Measurements from ENCODE around the gene SLC46A2.

GRCh38 chr9:112839331-112839730 lies 51.3 kb downstream of the SLC46A2 start:
- TF ChIP-seq CTCF (IDR thresholded peaks at IDR 0.05 in 2 of 3, conservative IDR thresholded peaks at IDR 0.05 in 1 of 3; ENCODE audit: borderline replicate concordance in 1 of 3, insufficient read depth in 1 of 3, low read depth in 2 of 3, low read length in 2 of 3) (no peak), EZH2 (IDR thresholded peaks at IDR 0.05) (no peak), SIN3A (IDR thresholded peaks at IDR 0.05; ENCODE audit: low read depth) (no peak)

All from HCT116 (cell line).